ENCODE measurements around the gene CAVIN4. TPM values are rescaled to one million over a fixed set of nuclear protein-coding genes. Genes with fewer than 3 reads are reported as not detected.

The CAVIN4 gene
- total RNA-seq, 1 experiment from 2014 or later, result 0.59 TPM

- CTCF ChIA-PET, result no interaction called here
- Histone ChIP-seq H3K9ac (ENCODE audit: low read length) (no peak overlapping the region), H3K27ac (ENCODE audit: low read depth, low read length) (no peak overlapping the region), H2AFZ (ENCODE audit: low read depth, low read length, poor library complexity, severe bottlenecking) (no peak overlapping the region), H3K4me2 (ENCODE audit: low read length) (no peak overlapping the region), H3K9me2 (ENCODE audit: insufficient read depth) (no peaks in the 10 kb centered on the region), H3K27me3 (ENCODE audit: insufficient read depth, low read length) (no peaks in the 10 kb centered on the region), H3K4me3 (replicated peaks in 1 of 2; ENCODE audit: low read depth in 1 of 2, low read length in 2 of 2) (no peak overlapping the region), H4K20me1 (ENCODE audit: insufficient read depth) (no peaks in the 10 kb centered on the region), H3K9me3 (ENCODE audit: control insufficient read depth in 1 of 2, insufficient read depth in 1 of 2, low read depth in 1 of 2, low read length in 2 of 2) (no peaks in the 10 kb centered on the region), H3K36me3 (ENCODE audit: control insufficient read depth in 1 of 2, insufficient read depth in 2 of 2, low read length in 2 of 2) (no peaks in the 10 kb centered on the region), H3K4me1 (ENCODE audit: control insufficient read depth in 1 of 2, insufficient read depth in 2 of 2, low read length in 2 of 2) (peaks cover 0 to 9% of the 10 kb centered on the region in 2 experiments; a peak in 1 of 4 replicates), H3K79me2 (ENCODE audit: insufficient read depth, low read length) (no peaks in the 10 kb centered on the region)
- BruUV-seq (replicated peaks), result no TSS peak
- RAD21 ChIA-PET (ENCODE audit: low non-redundant PET in 1 of 2, low total read pairs in 2 of 2, uncharacterized antibody in 2 of 2, unreplicated experiment in 2 of 2), result no interaction called here
- no peak for DNase-seq (ENCODE audit: low read depth, low spot score)
- intact Hi-C loops (cut with micrococcal nuclease), result no loop called here
- ATAC-seq, result no peak
- POLR2A ChIA-PET, result no interaction called here
- TF ChIP-seq YY1 (IDR thresholded peaks at IDR 0.05; ENCODE audit: extremely low read depth, insufficient replicate concordance, low read depth, low read length), result no peak
- no peak for TF ChIP-seq ATF3 (IDR thresholded peaks at IDR 0.05)
- TF ChIP-seq ZBTB33 (IDR thresholded peaks at IDR 0.05; ENCODE audit: extremely low read depth, insufficient replicate concordance, low read length), result no peak
Measured at GRCh38 chr9:100580257-100580656, 2.4 kb downstream of the CAVIN4 start.

- no peak overlapping the region for H3K9ac ChIP-seq (ENCODE audit: low read length)
- H3K27ac ChIP-seq (ENCODE audit: low read depth, low read length), result no peak overlapping the region
- BruUV-seq (replicated peaks), result no TSS peak
- no peaks in the 10 kb centered on the region for H3K27me3 ChIP-seq (ENCODE audit: insufficient read depth, low read length)
- H3K9me3 ChIP-seq (ENCODE audit: control insufficient read depth in 1 of 2, insufficient read depth in 1 of 2, low read depth in 1 of 2, low read length in 2 of 2), result no peaks in the 10 kb centered on the region
- intact Hi-C loops (cut with micrococcal nuclease), result no loop called here
- H2AFZ ChIP-seq (ENCODE audit: low read depth, low read length, poor library complexity, severe bottlenecking), result no peak overlapping the region
- H3K4me3 ChIP-seq (replicated peaks in 1 of 2; ENCODE audit: low read depth in 1 of 2, low read length in 2 of 2), result no peak overlapping the region
- RAD21 ChIA-PET (ENCODE audit: low non-redundant PET in 1 of 2, low total read pairs in 2 of 2, uncharacterized antibody in 2 of 2, unreplicated experiment in 2 of 2), result no interaction called here
- H3K4me1 ChIP-seq (ENCODE audit: control insufficient read depth in 1 of 2, insufficient read depth in 2 of 2, low read length in 2 of 2), result peaks cover 0 to 5% of the 10 kb centered on the region in 2 experiments; a peak in 1 of 4 replicates
- POLR2A ChIA-PET, result no interaction called here
- DNase-seq (ENCODE audit: low read depth, low spot score) (no peak), ATAC-seq (no peak)
- H3K79me2 ChIP-seq (ENCODE audit: insufficient read depth, low read length), result no peaks in the 10 kb centered on the region
- no peaks in the 10 kb centered on the region for H3K36me3 ChIP-seq (ENCODE audit: control insufficient read depth in 1 of 2, insufficient read depth in 2 of 2, low read length in 2 of 2)
- no peaks in the 10 kb centered on the region for H3K9me2 ChIP-seq (ENCODE audit: insufficient read depth)
- no peaks in the 10 kb centered on the region for H4K20me1 ChIP-seq (ENCODE audit: insufficient read depth)
- CTCF ChIA-PET, result no interaction called here
- no peak overlapping the region for H3K4me2 ChIP-seq (ENCODE audit: low read length)
- TF ChIP-seq SP1 (IDR thresholded peaks at IDR 0.05; ENCODE audit: low read depth) (no peak), SRF (IDR thresholded peaks at IDR 0.05; ENCODE audit: low read depth) (no peak), TCF7L2 (IDR thresholded peaks at IDR 0.05; ENCODE audit: borderline replicate concordance, extremely low read depth, insufficient read depth, insufficient read length) (no peak), FOSL1 (IDR thresholded peaks at IDR 0.05; ENCODE audit: low read depth) (no peak), CEBPB (IDR thresholded peaks at IDR 0.05; ENCODE audit: low read depth) (no peak), SIN3A (IDR thresholded peaks at IDR 0.05; ENCODE audit: low read depth) (no peak), MAX (IDR thresholded peaks at IDR 0.05) (no peak), ZNF274 (IDR thresholded peaks at IDR 0.05; ENCODE audit: low read depth, low read length) (no peak), YY1 (IDR thresholded peaks at IDR 0.05; ENCODE audit: extremely low read depth, insufficient replicate concordance, low read depth, low read length) (no peak), RAD21 (IDR thresholded peaks at IDR 0.05; ENCODE audit: low read depth) (no peak), EGR1 (IDR thresholded peaks at IDR 0.05; ENCODE audit: low read depth) (no peak), ZBTB33 (IDR thresholded peaks at IDR 0.05; ENCODE audit: extremely low read depth, insufficient replicate concordance, low read length) (no peak), CTCF (IDR thresholded peaks at IDR 0.05 in 2 of 3, conservative IDR thresholded peaks at IDR 0.05 in 1 of 3; ENCODE audit: borderline replicate concordance in 1 of 3, insufficient read depth in 1 of 3, low read depth in 2 of 3, low read length in 2 of 3) (no peak)
Measured at GRCh38 chr9:100581081-100581480, 3.2 kb downstream of the CAVIN4 start.

Measured in HCT116 (cell line).